ENCODE measurements around the gene RMND5A. TPM values are rescaled to one million over a fixed set of nuclear protein-coding genes. Genes with fewer than 3 reads are reported as not detected.
A peak's percentile ranks its signal among the peaks of the same experiment; 100 is the strongest.

The RMND5A gene
- total RNA-seq, 1 experiment from 2014 or later, result 24.0 TPM

DNA sequence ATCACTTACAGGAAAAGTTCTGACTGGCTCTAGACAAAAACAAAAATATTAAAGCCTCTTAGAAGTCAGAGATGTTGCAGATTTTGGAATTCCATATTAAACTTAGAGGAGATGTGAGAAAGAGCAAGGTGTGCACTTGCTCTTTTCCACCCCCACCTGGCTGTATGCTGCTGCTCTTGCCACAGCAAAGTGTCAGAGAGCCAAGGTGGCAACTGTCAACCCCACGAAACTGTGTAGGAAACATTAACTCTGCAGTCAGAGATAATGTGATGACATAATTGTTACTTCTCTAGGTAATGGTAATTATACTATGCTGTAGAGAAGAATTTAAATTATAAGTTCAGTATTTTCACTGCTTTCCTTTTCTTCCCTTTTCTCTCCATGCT, 45.2 kb downstream of the RMND5A start:
- DNase-seq (ENCODE audit: low read depth), result no peak

DNA sequence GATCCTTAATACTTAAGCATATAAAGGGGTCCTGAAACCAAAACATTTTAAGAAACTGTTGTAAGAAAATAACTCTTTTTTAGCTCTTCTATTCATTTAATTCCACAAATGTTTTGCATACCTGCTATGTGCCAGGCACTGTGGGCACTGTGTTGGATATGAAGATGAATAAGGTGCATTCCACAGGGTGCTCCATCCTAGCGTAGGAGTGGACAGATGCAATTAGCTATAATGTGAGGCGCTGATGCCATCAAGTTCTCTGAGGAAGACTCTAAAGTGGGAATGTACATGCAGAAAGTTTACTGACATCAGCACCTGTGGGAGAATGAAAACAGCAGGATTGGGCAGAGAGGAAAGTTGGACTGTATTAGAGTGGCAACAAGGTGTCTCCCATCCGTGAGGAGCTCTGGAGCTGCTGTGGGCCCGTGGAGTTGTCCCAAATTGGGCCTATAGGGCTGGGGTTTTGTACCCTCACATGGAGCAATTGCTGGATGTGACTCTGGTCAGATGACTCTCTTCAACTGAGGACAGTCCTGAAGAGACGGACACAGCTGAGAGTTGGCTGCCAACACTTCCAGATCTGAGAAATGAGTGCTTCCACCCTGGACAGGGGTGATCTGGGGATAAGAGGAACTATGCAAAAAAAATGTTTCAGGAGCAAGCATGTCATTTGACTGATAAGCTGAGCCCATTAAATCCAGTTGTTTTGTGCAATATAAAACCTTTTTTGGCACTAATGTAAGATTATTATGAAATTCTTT, 48.3 kb downstream of the RMND5A start:
- DNase-seq (ENCODE audit: low read depth), result no peak

DNA sequence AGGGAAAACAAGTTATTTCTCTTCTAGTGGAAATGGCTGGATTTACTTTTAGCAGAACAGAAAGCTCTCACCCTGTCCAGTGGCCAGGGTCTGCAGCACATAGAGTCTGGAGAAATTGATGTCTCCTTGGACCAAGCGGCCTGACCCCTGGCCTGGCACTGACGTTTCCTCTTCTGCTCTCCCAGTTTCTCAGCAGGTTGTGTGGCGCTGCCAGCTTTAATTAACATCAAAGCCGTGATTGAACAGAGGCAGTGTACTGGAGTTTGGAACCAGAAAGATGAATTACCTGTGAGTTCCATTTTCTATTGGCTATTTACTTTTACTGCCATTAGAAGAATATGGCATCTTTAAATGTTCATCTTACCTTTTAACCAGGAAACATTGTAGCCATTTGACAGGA, 49.7 kb downstream of the RMND5A start:
- no peak for DNase-seq (ENCODE audit: low read depth)

DNA sequence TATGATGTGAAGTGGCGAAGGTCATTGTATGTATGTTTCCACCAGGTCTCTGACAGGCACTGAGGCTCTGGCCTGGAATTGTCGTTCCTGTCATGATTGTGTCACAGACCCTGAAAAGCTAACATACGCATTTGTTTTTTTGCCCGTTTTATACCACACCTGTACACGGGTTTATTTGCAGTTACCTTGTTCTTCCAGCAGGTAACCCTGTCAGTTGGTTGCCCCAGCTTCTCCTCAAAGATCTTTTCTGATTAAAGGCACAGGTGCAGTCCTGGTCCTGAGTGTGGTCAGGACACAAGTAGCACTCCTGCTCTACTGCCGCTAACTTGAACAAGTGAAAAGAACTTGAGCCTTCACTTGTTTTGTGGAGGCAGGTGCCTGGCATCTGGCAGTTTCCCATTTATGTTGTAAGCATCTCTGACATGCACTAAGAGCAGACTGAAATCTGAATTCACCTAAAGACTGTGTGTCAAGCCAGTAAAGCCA, 50.8 kb downstream of the RMND5A start:
- DNase-seq (ENCODE audit: low read depth), result no peak

DNA sequence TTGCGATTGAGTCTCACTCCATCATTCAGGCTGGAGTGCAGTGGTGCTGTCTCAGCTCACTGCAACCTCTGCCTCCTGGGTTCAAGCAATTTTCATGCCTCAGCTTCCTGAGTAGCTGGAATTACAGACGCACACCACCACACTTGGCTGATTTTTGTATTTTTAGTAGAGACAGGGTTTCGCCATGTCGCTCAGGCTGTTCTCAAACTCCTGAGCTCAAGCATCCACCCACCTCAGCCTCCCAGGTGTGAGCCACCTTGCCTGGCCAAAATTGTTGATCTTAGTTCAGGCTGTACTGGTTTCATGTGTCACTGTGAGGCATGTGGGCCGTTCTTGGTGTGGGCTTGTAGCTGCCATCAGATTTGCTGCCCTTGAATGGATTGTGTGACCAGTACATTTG, 52.5 kb downstream of the RMND5A start:
- no peak for DNase-seq (ENCODE audit: low read depth)

DNA sequence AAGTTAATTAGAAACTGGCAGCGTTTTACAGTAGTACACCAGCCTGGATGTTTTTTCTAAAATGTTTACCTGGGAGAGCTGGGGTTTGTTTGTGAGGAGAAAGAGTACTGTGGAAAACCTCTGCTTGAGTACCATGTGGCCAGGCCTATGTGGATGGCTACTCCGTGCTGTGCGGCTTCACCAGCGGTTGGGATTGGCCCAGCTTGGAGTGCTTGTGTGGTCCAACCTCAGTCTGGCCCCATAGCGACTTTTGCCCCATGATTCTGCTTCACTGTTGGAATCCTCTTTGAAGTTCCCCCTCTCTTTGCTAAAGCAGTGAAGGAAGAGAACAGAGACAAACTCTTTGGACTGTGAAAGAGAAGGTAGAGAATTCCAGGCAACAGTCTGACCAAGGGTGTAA, 54.8 kb downstream of the RMND5A start:
- DNase-seq (ENCODE audit: low read depth), result no peak

DNA sequence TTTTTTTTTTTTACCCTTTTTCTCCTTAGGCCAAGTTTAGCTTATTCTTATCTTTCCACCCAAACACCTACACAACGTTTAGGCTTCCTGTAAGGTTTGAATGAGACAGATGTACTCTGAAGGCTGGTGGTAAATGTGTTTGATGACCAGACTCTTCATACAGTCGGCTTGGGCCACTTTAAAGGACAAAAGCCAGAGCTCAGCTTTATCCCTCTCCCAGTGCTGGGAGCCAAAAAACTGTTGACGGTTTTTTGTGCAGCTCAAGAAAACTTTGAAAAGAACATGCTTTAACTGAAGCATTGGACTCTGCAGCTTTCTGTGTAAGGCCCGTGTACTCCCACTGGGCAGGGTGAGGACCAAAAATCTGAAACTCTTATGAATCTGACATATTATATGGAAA, 55.2 kb downstream of the RMND5A start:
- DNase-seq (ENCODE audit: low read depth), result no peak

DNA sequence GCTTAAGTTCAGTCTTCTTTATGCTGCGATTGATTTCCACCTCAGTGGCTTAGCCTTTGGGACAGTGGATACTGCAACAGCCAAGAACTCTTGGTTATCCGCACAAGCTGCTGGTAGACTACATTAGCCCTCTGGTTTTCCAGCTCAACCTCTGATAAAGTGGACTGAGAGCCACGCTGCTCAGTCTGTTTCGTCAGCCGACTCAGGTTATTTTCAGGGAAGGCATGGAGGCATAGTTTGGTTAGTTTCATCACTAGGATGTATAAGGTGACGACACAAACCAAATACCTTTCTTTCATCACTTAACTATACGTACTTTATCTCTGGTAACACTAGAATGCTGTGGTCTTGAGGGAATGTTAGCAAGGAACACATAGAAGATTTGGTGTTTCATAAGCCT, 56.4 kb downstream of the RMND5A start:
- DNase-seq (ENCODE audit: low read depth), result no peak

DNA sequence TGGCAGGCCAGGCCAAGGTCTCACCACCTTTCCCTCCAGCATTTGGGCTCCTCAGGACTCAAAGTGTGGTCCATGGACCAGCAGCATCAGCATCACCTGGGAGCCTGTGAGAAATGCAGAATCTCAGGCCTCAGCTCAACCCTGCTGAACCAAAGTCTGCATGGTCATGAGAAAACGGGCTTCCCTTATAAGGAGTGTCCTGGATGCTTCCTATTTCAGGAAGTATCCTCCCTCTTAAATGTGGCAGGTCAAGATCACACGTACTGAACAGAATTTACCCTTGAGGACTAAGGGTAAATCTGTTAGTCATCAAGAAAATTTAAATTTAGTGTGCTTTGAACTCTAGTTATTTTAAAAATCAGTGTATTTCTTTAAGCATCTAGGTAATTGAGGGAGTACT, 58.9 kb downstream of the RMND5A start:
- DNase-seq (ENCODE audit: low read depth), result no peak

DNA sequence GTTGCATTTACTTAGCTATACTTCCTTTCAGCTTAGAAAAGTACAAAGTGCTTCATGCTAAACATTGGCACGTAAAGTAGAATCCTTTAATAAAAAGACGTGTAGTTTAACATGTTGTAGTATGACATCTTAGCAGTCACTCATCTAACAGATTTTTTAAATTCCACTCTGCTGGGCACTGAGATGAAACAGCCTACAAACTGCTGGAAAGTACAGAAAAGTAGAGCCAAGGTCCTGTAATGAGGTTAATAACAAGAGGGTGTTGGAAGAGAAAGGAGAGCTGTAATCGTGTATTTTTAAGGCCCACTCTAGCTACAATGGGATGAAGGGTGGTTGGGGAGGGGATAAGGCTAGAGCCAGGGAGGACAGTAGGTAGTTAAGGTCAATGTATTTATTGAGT, 59.9 kb downstream of the RMND5A start:
- no peak for DNase-seq (ENCODE audit: low read depth)

DNA sequence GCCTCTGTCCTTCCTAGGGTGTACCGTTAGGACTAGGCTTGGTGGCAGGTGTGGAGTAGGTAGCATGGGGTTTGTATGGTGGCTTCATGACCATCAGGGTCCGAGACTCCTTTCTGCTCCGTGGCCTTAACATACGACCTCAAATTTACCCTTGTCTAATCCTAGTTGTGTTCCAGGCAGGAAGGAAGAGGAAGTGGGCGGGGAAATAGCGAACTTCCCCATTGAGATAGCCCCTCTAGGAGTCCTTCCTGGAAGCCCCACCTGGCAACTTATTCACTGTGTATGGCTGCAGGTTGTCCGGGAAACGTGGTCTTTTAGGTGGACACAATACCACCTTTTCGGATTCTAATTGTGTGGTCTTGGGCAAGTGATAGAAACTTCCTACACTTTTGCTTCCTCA, 61.3 kb downstream of the RMND5A start:
- no peak for DNase-seq (ENCODE audit: low read depth)

DNA sequence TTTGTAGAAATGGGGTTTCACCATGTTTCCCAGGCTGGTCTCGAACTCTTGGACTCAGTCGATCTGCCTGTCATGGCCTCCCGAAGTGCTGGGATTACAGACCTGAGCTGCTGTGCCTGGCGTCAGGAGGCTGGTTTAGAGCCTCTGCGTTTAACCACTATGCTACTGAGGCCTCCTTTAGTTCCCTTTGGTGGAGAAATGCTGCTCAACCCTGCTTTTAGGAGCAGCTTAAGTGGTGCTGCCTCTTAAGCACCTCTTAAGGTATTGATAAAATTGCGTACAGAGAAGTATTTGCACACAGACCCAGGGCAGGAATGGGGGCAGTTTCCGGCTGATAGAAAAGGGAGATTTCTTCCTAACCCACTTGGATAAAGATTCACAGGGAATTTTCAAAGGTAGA, 62.7 kb downstream of the RMND5A start:
- DNase-seq (ENCODE audit: low read depth), result no peak

DNA sequence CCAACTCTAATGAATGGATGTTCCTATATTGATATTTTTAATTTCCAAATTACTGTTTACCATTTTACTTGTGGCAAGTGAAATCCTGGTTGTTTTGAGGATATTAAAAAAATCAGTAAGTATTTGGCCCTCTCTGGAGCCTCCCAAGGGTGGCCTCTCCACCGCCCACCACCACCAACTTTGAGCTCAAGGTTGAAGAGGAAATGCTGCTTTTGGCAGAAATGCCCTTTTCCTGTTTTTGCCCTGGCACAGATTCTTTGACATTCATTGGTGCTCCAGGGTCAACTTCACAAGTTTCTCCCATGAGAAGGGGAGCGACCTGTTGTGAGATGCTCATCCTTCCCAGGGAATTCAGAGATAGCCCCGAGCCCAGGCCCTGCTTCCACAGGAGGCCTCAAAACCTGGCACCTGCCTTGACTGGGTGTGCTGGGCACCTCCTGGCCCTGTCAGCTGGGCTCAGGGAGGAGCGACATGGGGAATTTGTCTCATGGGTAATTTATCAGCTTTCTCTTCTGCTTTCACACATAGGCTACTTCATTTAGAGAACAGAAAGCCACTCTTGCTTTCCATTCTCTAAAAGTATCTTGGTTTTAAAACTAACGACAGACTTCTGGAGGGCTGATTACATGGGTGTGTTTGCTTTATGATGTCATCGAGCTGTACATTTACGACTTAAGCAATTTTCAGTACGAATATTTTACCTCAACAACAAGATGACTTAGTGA, 63.7 kb downstream of the RMND5A start:
- no peak for DNase-seq (ENCODE audit: low read depth)

DNA sequence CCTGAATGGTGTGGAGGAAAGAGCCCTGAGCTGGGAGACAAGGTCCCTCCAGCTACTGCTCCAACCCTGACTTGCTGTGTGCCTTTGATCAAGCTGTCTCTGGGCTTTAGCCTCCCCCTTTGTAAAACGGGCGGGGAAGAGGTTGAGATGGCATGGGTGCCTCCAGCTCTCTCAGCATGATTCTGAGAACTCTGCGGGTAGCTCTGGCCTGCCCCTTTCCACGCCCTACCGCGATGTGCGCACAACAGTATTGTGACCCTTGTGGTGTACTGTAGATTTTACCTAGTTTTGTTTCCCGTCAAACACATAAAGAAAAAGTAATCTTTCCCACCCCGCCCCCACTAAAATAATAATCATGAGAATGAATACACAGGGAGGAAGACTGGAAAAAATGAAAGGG, 65.4 kb downstream of the RMND5A start:
- DNase-seq (ENCODE audit: low read depth), result no peak

DNA sequence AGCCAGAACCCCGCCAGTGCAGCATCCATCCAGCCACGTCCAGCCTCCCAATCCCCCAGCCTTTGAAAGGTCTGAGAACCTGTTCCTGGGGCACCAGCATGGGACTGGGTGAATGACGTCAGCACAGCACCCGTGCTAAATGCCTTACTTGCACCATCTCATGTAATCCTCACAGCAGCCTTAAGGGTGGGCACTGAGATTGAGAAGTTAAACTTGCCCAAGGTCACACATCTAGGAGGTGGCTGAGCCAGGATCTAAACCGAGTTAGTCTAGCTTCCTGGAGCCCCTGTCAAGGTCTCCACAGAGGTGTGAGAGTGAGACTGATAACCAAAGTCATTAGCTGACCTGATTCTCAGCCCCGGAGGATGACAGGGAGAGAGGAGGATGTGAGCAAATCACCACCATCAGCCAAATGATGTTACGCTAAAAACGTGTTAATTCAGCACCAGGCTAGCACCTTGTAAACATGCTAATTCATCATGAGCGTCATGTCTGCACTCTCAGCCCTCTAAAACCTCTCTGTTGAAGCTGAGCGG, 66.0 kb downstream of the RMND5A start:
- no peak for DNase-seq (ENCODE audit: low read depth)

DNA sequence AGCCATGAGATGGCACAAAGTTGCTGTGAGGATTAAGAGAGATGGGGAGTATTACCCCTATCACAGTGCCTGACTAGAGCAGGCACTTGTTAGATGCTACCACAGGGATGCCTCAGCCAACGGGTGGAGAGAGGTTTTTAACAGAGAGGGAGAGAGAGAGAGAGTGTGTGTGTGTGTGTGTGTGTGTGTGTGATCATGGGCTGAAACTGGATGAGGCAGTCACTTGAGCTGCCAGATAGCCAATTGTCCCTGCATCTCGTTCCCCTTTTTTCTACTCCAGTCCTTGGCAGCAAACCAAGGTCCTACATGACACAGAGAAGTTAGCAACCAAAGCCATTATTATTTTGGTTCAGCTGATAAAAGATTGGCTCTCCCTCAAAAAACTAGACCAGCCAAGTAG, 67.6 kb downstream of the RMND5A start:
- DNase-seq (ENCODE audit: low read depth), result peak; percentile 23

DNA sequence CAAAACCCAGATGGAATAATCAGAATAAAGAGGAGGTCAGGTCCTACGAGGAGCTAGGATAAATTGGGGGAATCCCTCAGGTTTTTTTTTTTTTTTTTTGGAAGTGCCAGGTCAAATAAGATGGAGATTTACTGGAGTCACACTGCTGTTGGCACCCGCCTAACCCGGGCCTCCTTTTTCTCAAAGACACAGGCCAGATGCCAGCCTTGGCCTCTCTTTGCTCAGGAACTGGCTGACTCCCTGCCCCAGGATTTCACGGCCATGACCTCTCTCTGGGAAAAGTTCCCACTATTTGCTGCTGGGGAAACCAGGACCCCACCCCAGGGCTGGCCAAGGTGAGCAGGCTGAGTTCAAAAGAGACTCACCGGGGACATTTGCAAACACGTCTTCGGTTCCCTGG, 68.1 kb downstream of the RMND5A start:
- no peak for DNase-seq (ENCODE audit: low read depth)

DNA sequence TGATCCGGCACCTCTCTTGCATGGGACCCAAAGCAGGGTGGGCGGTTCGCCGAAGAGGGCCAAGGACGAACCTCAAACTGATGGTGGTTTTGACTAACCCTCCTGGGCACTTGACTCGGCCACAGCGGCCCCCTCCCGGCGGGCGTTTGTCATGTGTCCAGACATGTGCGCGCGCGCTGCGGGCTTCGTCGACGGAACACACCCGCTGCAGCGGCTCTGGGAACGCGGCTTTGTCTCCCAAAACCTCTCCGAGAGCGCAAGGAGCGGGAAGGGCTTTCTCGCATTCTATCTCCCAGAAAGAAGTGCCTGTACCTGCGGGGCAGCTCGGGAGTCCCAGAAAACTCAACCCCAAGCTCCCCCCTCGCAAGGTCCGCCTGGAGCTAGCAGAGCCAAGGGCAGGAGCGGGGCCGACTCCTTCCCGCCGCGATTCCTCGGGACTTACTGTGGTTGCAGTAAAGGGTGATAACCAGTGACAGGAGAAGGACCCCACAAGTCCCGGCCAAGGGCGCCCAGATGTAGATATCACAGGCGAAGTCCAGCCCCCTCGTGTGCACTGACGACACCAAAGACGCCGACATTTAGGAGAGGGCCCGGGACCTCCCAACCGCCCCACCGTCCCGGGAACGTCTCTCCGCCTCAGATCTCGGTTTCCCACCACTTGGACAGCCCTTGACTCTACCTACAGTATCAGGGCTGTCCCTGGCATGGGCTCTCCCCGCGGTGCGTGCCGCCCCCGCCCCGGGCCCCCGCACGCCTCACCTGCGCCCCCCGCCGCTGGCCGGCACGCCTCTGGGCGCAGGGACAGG, 69.0 kb downstream of the RMND5A start:
- no peak for DNase-seq (ENCODE audit: low read depth)

DNA sequence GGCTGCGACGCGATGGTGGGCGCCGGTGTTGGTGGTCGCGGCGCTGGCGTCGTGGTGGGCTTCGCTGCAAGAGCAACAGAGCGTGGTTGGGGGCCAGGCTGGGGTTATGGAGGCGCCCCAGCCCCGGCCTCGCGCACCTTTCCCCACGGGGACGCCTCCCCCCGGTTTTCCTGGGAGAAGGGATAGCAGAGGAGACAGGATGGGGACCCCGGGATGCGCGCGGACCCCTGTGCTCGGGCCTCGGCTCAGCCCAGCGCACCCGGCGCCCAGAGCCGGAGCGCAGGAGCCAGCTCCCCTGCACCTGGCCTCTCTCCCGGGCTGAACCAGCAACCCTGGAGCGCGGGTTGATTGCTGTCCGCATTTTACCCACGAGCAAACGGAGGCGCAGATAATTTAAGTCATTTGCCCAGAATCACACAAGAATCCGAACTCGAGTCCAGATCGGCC, 69.6 kb downstream of the RMND5A start:
- no peak for DNase-seq (ENCODE audit: low read depth)

DNA sequence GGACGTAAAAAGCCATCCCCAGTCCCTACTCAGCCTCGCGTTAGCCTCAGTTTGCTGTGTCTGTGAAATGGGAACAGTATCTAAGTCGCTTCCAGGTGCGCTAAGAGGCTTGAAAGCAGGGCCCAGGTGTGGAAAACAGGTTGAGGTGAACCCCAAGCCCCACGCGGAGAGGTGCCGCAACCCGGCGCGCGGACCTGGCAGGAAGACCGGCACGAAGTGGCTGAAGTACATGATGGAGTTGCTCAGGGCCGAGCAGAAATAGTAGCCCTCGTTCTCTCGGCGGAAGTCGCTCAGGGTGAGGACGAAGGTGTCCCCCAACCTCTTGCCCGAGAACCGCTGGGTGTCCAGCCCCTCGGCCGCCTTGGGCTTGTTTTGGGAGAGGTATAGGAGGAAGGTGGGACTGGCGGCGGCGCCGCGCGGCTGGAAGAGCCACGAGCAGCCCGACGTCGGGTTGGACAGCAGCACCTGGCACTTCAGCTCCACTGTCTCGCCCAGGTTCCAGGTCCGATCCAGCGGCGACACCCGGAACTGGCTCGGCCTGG, 70.1 kb downstream of the RMND5A start:
- no peak for DNase-seq (ENCODE audit: low read depth)

DNA sequence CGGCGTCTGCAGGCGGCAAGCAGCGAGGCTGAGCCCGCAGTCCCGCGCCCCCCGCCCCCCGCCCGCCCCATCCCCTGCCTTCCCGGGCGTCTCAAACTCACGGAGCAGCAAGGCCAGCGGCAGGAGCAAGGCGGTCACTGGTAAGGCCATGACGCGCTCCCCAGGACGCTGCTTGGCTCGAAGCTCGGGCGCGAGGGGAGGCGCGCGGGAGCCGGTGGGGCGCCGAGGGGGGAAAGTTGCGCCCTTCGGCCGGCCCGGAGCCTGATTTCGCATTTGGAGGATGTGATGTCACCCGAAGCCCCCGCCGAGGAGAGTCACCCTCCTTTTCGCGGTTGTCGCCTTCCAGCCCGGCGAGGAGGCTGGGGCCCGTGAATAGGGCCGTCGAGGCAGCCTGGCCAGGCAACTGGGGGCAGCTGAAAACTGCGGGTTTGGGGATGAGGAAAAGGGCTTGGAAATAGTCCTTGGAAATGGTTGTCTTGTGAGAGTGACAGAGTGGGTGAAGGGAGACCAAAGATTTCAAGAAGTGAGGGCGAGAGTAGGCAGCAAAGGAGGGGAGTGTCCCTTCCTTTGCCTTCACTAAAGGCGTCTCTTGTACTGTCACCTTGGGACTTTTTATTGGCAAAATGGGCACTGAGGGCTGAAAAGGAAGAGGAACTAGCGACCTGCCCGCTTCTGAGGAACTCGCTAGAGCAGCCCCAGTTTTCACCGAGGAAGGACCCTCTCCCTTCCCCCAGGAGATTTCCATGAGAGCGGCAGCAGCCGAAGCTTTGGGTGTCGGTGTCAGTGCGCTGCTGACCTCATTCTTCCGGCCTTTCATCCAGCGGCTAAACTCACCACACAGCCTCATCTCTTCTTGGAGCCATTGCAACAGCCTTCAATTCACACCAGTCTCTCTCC, 70.8 kb downstream of the RMND5A start, which contains the start of gene CD8A:
TSS of gene CD8A (minus strand) at position 238 of the 897 bp plus-strand sequence. CDS start at position 150, 88 bp downstream.
- DNase-seq (ENCODE audit: low read depth), result peak; percentile 32
